PC-3 (cell line): ENCODE measurements around the gene DGKI. TPM values are rescaled to one million over a fixed set of nuclear protein-coding genes. Genes with fewer than 3 reads are reported as not detected.

Source experiments
- ATAC-seq: fragments of 200-7000 bp; cut with Tn5 transposase; 2 replicates; pipeline ENCODE4 v1.9.1; 2020; ENCODE audit warnings: mild to moderate bottlenecking, moderate library complexity
- BruUV-seq: library from RNA; stranded (reverse); fragments of 400-500 nt; replicated peaks from 2 replicates; lab custom pipeline; 2021; lab: Mats Ljungman, UMichigan
- CTCF ChIA-PET: fragments of 300-600 bp; sonication (Branson Sonifier 250); formaldehyde crosslinking; loops from one replicate; lab custom pipeline; 2022; ENCODE audit warnings: antibody characterized with exemption; lab: Charles Lee
- POLR2A ChIA-PET: fragments of 300-600 bp; sonication (Branson Sonifier 250); formaldehyde crosslinking; loops from one replicate; lab custom pipeline; 2022; ENCODE audit warnings: antibody characterized with exemption; ENCODE audit not compliant: unreplicated experiment; lab: Charles Lee
- DNase-seq: peaks from one replicate; pipeline ENCODE4 v3.0.0-alpha.2; 2015
- H2AFZ ChIP-seq: fragments of 300-600 bp; sonication (generic); 2 replicates; pipeline ENCODE4 v1.6.0; 2016; ENCODE audit warnings: antibody characterized with exemption, low read length
- H3F3A ChIP-seq: fragments of 300-600 bp; sonication (generic); one replicate; pipeline ENCODE4 v1.6.0; 2017; ENCODE audit warnings: antibody characterized with exemption, low read length, control low read depth, mild to moderate bottlenecking; ENCODE audit not compliant: unreplicated experiment
- H3K27ac ChIP-seq: fragments of 300-600 bp; sonication (generic); 2 replicates; pipeline ENCODE4 v1.5.1; 2016; ENCODE audit warnings: mild to moderate bottlenecking, low read length
- H3K27me3 ChIP-seq: fragments of 300-600 bp; sonication (generic); 2 replicates; pipeline ENCODE4 v1.6.1; 2016; ENCODE audit warnings: low read length, mixed read lengths
- H3K36me3 ChIP-seq: fragments of 300-600 bp; sonication (generic); 2 replicates; pipeline ENCODE4 v1.6.1; 2016; ENCODE audit warnings: low read depth, mixed run types, low read length, mixed read lengths
- H3K4me1 ChIP-seq: fragments of 300-600 bp; sonication (generic); 2 replicates; pipeline ENCODE4 v1.5.1; 2016; ENCODE audit warnings: low read length; ENCODE audit not compliant: insufficient read depth
- H3K4me2 ChIP-seq: fragments of 300-600 bp; sonication (generic); 2 replicates; pipeline ENCODE4 v1.6.0; 2016; ENCODE audit warnings: low read length
- H3K4me3 ChIP-seq: fragments of 300-600 bp; sonication (generic); 2 replicates; pipeline ENCODE4 v1.5.1; 2016; ENCODE audit warnings: mild to moderate bottlenecking, low read length, mixed read lengths
- H3K79me2 ChIP-seq: fragments of 300-600 bp; sonication (generic); 2 replicates; pipeline ENCODE4 v1.6.1; 2017; ENCODE audit warnings: low read length, mixed read lengths
- H3K9ac ChIP-seq: fragments of 300-600 bp; sonication (generic); 2 replicates; pipeline ENCODE4 v1.6.0; 2016; ENCODE audit warnings: mild to moderate bottlenecking, low read length
- H3K9me2 ChIP-seq: fragments of 300-600 bp; sonication (generic); replicated peaks from 2 replicates; pipeline ENCODE4 v1.6.1; 2016; ENCODE audit warnings: mixed run types, low read length, mixed read lengths
- H3K9me3 ChIP-seq: fragments of 300-600 bp; sonication (generic); 2 replicates; pipeline ENCODE4 v1.6.1; 2016; ENCODE audit warnings: low read length, mixed read lengths
- H4K20me1 ChIP-seq: fragments of 300-600 bp; sonication (generic); 2 replicates; pipeline ENCODE4 v1.6.1; 2016; ENCODE audit warnings: low read length, mixed read lengths
- EZH2 ChIP-seq: fragments of 300-600 bp; sonication (generic); IDR thresholded peaks from one replicate; pipeline ENCODE4 v1.6.1; 2017; ENCODE audit warnings: antibody characterized with exemption, mild to moderate bottlenecking, low read length; ENCODE audit not compliant: unreplicated experiment
- EZH2phosphoT487 ChIP-seq: fragments of 300-600 bp; sonication (generic); IDR thresholded peaks from 2 replicates; pipeline ENCODE4 v1.6.1; 2018; ENCODE audit warnings: mild to moderate bottlenecking, antibody characterized with exemption, low read length, borderline replicate concordance
- intact Hi-C: fragments of 100-400 bp; cut with micrococcal nuclease; formaldehyde crosslinking; loops from 2 replicates; pipeline ENCODE4 v1.9.0; 2023
- total RNA-seq: library from RNA; depleted of rRNA; stranded (reverse); fragments of >200 nt; gene quantifications from 2 replicates; pipeline ENCODE4 v1.2.3, GENCODE V29; 2014
- TF ChIP-seq, protein P1 (sequence below): fragments of 300-600 bp; sonication (generic); conservative IDR thresholded peaks from 2 replicates; pipeline ENCODE4 v1.5.1; 2017; ENCODE audit warnings: antibody characterized with exemption, low read depth, mild to moderate bottlenecking, low read length

DGKI gene
- total RNA-seq, 1 experiment from 2014 or later, result not detected

DNA sequence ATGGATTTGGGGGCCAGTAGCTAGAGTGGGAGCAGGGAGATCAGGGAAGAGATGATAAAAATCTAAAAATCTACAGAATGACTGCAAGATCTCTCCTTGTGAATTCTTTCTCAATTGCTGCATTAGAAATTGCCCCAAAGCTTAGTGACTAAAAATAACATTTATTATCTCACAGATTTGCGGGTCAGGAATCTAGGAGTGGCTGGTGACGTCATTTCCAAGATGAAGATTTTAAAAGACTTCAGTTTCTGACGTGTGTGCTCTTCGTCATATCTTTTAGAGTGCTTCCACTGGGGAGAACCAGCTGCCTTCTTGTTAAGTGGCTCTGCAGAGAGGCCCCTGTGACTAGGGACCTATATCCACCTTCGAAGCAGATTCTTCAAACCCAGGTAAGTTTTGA lies 112.6 kb downstream of the DGKI start:
- BruUV-seq, result no TSS peak
- Histone ChIP-seq H3K27me3 (peaks cover 96% of the 10 kb centered on the region), H3K9ac (no peak overlapping the region), H2AFZ (no peak overlapping the region), H3K4me2 (no peak overlapping the region), H3K36me3 (no peaks in the 10 kb centered on the region), H3K4me1 (no peaks in the 10 kb centered on the region), H3K27ac (no peak overlapping the region), H3K9me2 (no peaks in the 10 kb centered on the region), H3F3A (no peaks in the 10 kb centered on the region), H3K79me2 (no peaks in the 10 kb centered on the region), H3K9me3 (no peaks in the 10 kb centered on the region), H3K4me3 (no peak overlapping the region), H4K20me1 (no peaks in the 10 kb centered on the region)
- ATAC-seq (no peak), DNase-seq (no peak)
- intact Hi-C loops, result no loop called here
- ChIA-PET CTCF (no interaction called here), POLR2A (no interaction called here)
- TF ChIP-seq EZH2phosphoT487 (no peak), EZH2 (no peak)
- TF ChIP-seq, protein P1, sequence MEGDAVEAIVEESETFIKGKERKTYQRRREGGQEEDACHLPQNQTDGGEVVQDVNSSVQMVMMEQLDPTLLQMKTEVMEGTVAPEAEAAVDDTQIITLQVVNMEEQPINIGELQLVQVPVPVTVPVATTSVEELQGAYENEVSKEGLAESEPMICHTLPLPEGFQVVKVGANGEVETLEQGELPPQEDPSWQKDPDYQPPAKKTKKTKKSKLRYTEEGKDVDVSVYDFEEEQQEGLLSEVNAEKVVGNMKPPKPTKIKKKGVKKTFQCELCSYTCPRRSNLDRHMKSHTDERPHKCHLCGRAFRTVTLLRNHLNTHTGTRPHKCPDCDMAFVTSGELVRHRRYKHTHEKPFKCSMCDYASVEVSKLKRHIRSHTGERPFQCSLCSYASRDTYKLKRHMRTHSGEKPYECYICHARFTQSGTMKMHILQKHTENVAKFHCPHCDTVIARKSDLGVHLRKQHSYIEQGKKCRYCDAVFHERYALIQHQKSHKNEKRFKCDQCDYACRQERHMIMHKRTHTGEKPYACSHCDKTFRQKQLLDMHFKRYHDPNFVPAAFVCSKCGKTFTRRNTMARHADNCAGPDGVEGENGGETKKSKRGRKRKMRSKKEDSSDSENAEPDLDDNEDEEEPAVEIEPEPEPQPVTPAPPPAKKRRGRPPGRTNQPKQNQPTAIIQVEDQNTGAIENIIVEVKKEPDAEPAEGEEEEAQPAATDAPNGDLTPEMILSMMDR, result no peak

DNA sequence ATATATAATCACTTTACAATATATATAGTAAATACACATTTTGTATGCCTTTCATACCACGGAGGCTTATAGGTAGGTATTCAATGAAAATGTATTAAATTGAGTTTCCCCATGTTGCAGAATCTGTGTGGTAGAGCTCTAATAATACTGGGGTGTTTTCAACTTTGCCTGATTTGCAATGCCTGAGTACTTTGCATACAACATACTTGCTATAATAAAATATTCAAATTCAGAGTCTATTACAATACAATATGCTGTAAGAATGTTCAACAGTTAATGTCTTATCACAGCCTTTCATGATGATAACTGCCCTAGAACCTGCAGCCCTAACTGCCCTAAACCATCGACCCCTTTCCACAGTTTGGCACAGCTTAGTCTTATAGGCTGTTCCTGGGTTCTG lies 114.6 kb downstream of the DGKI start:
- TF ChIP-seq EZH2, result no peak
- no peak for TF ChIP-seq EZH2phosphoT487
- TF ChIP-seq, protein P1, result no peak
- intact Hi-C loops, result no loop called here
- Histone ChIP-seq H3K79me2 (no peaks in the 10 kb centered on the region), H3K27me3 (peaks cover 96% of the 10 kb centered on the region), H3K36me3 (no peaks in the 10 kb centered on the region), H3K9me2 (no peaks in the 10 kb centered on the region), H3F3A (no peaks in the 10 kb centered on the region), H3K4me1 (no peaks in the 10 kb centered on the region), H3K4me2 (no peak overlapping the region), H2AFZ (no peak overlapping the region), H3K9me3 (no peaks in the 10 kb centered on the region), H3K4me3 (no peak overlapping the region), H3K9ac (no peak overlapping the region), H4K20me1 (no peaks in the 10 kb centered on the region), H3K27ac (no peak overlapping the region)
- ATAC-seq (no peak), DNase-seq (no peak)
- ChIA-PET POLR2A (no interaction called here), CTCF (no interaction called here)
- no TSS peak for BruUV-seq

DNA sequence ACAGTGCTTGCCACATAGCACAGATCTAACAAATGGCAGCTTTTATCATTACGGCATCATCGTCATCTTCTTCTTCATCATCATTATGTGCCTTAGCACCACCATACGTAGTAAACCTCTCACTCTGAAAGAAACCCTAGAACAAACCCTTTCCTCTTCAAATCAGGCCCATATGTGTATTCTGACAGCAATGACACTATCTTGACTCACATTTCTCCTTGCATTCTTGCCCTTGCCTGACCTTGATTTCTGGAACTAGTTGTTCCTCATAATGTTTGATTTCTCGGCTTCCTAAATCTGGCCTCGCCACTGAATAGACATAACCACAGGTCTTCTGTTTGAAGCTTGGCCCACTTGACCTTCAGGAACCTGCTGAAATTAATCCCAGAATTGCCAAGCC lies 115.3 kb downstream of the DGKI start:
- Histone ChIP-seq H2AFZ (no peak overlapping the region), H3K36me3 (no peaks in the 10 kb centered on the region), H3K4me3 (no peak overlapping the region), H3F3A (no peaks in the 10 kb centered on the region), H3K27ac (no peak overlapping the region), H3K4me2 (no peak overlapping the region), H4K20me1 (no peaks in the 10 kb centered on the region), H3K9me2 (no peaks in the 10 kb centered on the region), H3K4me1 (no peaks in the 10 kb centered on the region), H3K79me2 (no peaks in the 10 kb centered on the region), H3K9ac (no peak overlapping the region), H3K27me3 (peaks cover 96% of the 10 kb centered on the region), H3K9me3 (no peaks in the 10 kb centered on the region)
- DNase-seq (no peak), ATAC-seq (no peak)
- POLR2A ChIA-PET, result no interaction called here
- no TSS peak for BruUV-seq
- CTCF ChIA-PET, result no interaction called here
- TF ChIP-seq, protein P1, result no peak
- no peak for TF ChIP-seq EZH2phosphoT487
- intact Hi-C loops, result no loop called here
